GM23338 (cell line): ENCODE results near the gene NFX1. TPM values are rescaled to one million over a fixed set of nuclear protein-coding genes. Genes with fewer than 3 reads are reported as not detected.

Source experiments
- ATAC-seq: fragments of 200-7000 bp; cut with Tn5 transposase; 3 replicates; pipeline ENCODE4 v1.9.1; 2020
- DNase-seq: peaks from one replicate; pipeline ENCODE4 v3.0.0-alpha.2; 2015; ENCODE audit warnings: low spot score
- H2AFZ ChIP-seq: fragments of 200-600 bp; sonication (generic); 2 replicates; pipeline ENCODE4 v1.8.0; 2016; ENCODE audit warnings: antibody characterized with exemption, mild to moderate bottlenecking, moderate library complexity
- H3F3A ChIP-seq: fragments of 200-600 bp; sonication (generic); replicated peaks from 2 replicates; pipeline ENCODE4 v1.8.0; 2017; ENCODE audit warnings: antibody characterized with exemption, mixed run types, low read depth
- H3K27ac ChIP-seq: fragments of 200-600 bp; sonication (generic); 2 replicates; pipeline ENCODE4 v1.6.1; 2016; ENCODE audit warnings: low read depth
- H3K27me3 ChIP-seq: fragments of 200-600 bp; sonication (generic); 2 replicates; pipeline ENCODE4 v1.8.0; 2016; ENCODE audit warnings: mild to moderate bottlenecking, mixed run types, moderate library complexity; ENCODE audit not compliant: insufficient read depth
- H3K36me3 ChIP-seq: fragments of 200-600 bp; sonication (generic); 2 replicates; pipeline ENCODE4 v1.8.0; 2016; ENCODE audit warnings: mild to moderate bottlenecking; ENCODE audit not compliant: insufficient read depth
- H3K4me1 ChIP-seq: fragments of 200-600 bp; sonication (generic); 2 replicates; pipeline ENCODE4 v1.8.0; 2016; ENCODE audit warnings: mild to moderate bottlenecking, moderate library complexity; ENCODE audit not compliant: insufficient read depth
- H3K4me2 ChIP-seq: fragments of 200-600 bp; sonication (generic); 2 replicates; pipeline ENCODE4 v1.7.1; 2017; ENCODE audit warnings: mixed run types
- H3K4me3 ChIP-seq: fragments of 200-600 bp; sonication (generic); 2 replicates; pipeline ENCODE4 v1.6.1; 2016; ENCODE audit warnings: mixed run types
- H3K79me2 ChIP-seq: fragments of 200-600 bp; sonication (generic); replicated peaks from 2 replicates; pipeline ENCODE4 v1.8.0; 2017; ENCODE audit warnings: mild to moderate bottlenecking; ENCODE audit not compliant: insufficient read depth
- H3K9me2 ChIP-seq: fragments of 200-600 bp; sonication (generic); 2 replicates; pipeline ENCODE4 v1.8.0; 2017; ENCODE audit not compliant: insufficient read depth
- H4K20me1 ChIP-seq: fragments of 200-600 bp; sonication (generic); replicated peaks from 2 replicates; pipeline ENCODE4 v1.8.0; 2017; ENCODE audit warnings: mild to moderate bottlenecking; ENCODE audit not compliant: insufficient read depth
- H3K27ac Mint-ChIP-seq: 2 replicates; pipeline ENCODE4 v1.8.0; 2020; ENCODE audit warnings: inconsistent platforms, mild to moderate bottlenecking, moderate library complexity, mixed read lengths
- H3K27me3 Mint-ChIP-seq: 3 replicates; pipeline ENCODE4 v1.8.0; 2022; ENCODE audit warnings: low read depth, mild to moderate bottlenecking, moderate library complexity, mixed read lengths, inconsistent platforms; ENCODE audit not compliant: insufficient read depth, poor library complexity
- H3K36me3 Mint-ChIP-seq: 3 replicates; pipeline ENCODE4 v1.8.0; 2021; ENCODE audit warnings: low read depth, mild to moderate bottlenecking, inconsistent platforms, moderate library complexity, mixed read lengths
- H3K4me1 Mint-ChIP-seq: 3 replicates; pipeline ENCODE4 v1.8.0; 2020; ENCODE audit warnings: mild to moderate bottlenecking, inconsistent platforms, mixed read lengths
- H3K4me3 Mint-ChIP-seq: 3 replicates; pipeline ENCODE4 v1.8.0; 2021; ENCODE audit warnings: moderate library complexity, mild to moderate bottlenecking, inconsistent platforms, mixed read lengths
- H3K9me3 Mint-ChIP-seq: 3 replicates; pipeline ENCODE4 v1.8.0; 2020; ENCODE audit warnings: moderate library complexity, mild to moderate bottlenecking, inconsistent platforms, mixed read lengths
- CREB1 ChIP-seq: fragments of 250-450 bp; sonication (Bioruptor Pico); IDR thresholded peaks from 2 replicates; pipeline ENCODE4 v1.5.0; 2020; ENCODE audit warnings: low read depth, mild to moderate bottlenecking, moderate library complexity
- CTCF ChIP-seq, 2 experiments: fragments of 200-600 bp in 1 of 2; sonication (generic) in 1 of 2; conservative IDR thresholded peaks; 2 replicates each; pipeline versions ENCODE4 v1.5.1 to v1.6.1; 2016 to 2017; ENCODE audit warnings: antibody characterized with exemption in 2 of 2, low read depth in 2 of 2, mild to moderate bottlenecking in 2 of 2, moderate library complexity in 1 of 2
- ETS1 ChIP-seq: IDR thresholded peaks from 2 replicates; pipeline ENCODE4 v1.6.1; 2016; ENCODE audit warnings: antibody characterized with exemption
- EZH2 ChIP-seq: fragments of 200-600 bp; sonication (generic); IDR thresholded peaks from one replicate; pipeline ENCODE4 v1.8.0; 2017; ENCODE audit warnings: antibody characterized with exemption, mild to moderate bottlenecking, low read depth; ENCODE audit not compliant: unreplicated experiment
- JUNB ChIP-seq: IDR thresholded peaks from one replicate; pipeline ENCODE4 v1.6.1; 2016; ENCODE audit warnings: antibody characterized with exemption; ENCODE audit not compliant: unreplicated experiment
- NANOG ChIP-seq: IDR thresholded peaks from 2 replicates; pipeline ENCODE4 v1.6.1; 2016; ENCODE audit warnings: antibody characterized with exemption, borderline replicate concordance
- POLR2AphosphoS5 ChIP-seq: IDR thresholded peaks from 2 replicates; pipeline ENCODE4 v1.6.1; 2016; ENCODE audit warnings: antibody characterized with exemption, low read depth
- REST ChIP-seq: IDR thresholded peaks from one replicate; pipeline ENCODE4 v1.6.1; 2018; ENCODE audit warnings: antibody characterized with exemption; ENCODE audit not compliant: unreplicated experiment
- STAT1 ChIP-seq: IDR thresholded peaks from one replicate; pipeline ENCODE4 v1.6.1; 2016; ENCODE audit warnings: antibody characterized with exemption; ENCODE audit not compliant: unreplicated experiment
- ZNF114 ChIP-seq: fragments of 250-450 bp; sonication (Bioruptor Pico); IDR thresholded peaks from 2 replicates; pipeline ENCODE4 v1.5.0; 2020; ENCODE audit warnings: mild to moderate bottlenecking, moderate library complexity
- ZNF331 ChIP-seq: fragments of 250-450 bp; sonication (Bioruptor Pico); IDR thresholded peaks from 2 replicates; pipeline ENCODE4 v1.5.0; 2020; ENCODE audit warnings: low read depth, mild to moderate bottlenecking, moderate library complexity
- polyA plus RNA-seq: library from polyadenylated mRNA; unstranded; fragments of >200 nt; fragmentation: Nextera tagmentation; extraction: Ambion mirVana; gene quantifications from 2 replicates; pipeline ENCODE4 v1.2.1, GENCODE V29; 2016
- total RNA-seq: library from RNA; depleted of rRNA; stranded (reverse); fragments of >200 nt; shearing (Covaris generic); gene quantifications from 2 replicates; pipeline ENCODE4 v1.2.3, GENCODE V29; 2014

The NFX1 gene
- total and polyA plus RNA-seq, 2 experiments from 2014 or later: 13.9 to 26.1 TPM

- H3F3A ChIP-seq: no peaks in the 10 kb centered on the region
- peak overlapping the region; percentile 83 for H3K4me3 ChIP-seq
- 0 out of 2 replicates have a peak, but pooled peaks cover 5% of the 10 kb centered on the region for H3K4me1 ChIP-seq
- H3K27ac ChIP-seq: peak overlapping the region; percentile 47; the same call in 1 of the 2 replicates
- H3K36me3 Mint-ChIP-seq: peaks cover 19% of the 10 kb centered on the region
- H3K27me3 ChIP-seq: no peaks in the 10 kb centered on the region
- H4K20me1 ChIP-seq: no peaks in the 10 kb centered on the region; the same call in 1 of the 2 replicates
- peak overlapping the region; percentile 100 for H3K4me3 Mint-ChIP-seq
- ATAC-seq: no peak
- H2AFZ ChIP-seq: peak overlapping the region; percentile 87
- H3K9me2 ChIP-seq: no peaks in the 10 kb centered on the region
- DNase-seq: no peak
- H3K36me3 ChIP-seq: peaks cover 6% of the 10 kb centered on the region; the same call in 1 of the 2 replicates
- peaks cover 7% of the 10 kb centered on the region for H3K27me3 Mint-ChIP-seq
- TF ChIP-seq ZNF331 (CRISPR knock-in tag) (no peak), ETS1 (no peak), EZH2 (no peak), REST (no peak), CREB1 (CRISPR knock-in tag) (no peak), NANOG (no peak), CTCF (conservative IDR thresholded peaks at IDR 0.05; ENCODE audit: low read depth in 2 of 2) (no peak), STAT1 (no peak), ZNF114 (CRISPR knock-in tag) (no peak), POLR2AphosphoS5 (no peak)
- H3K27ac Mint-ChIP-seq: peak overlapping the region; percentile 100
- peaks cover 13% of the 10 kb centered on the region for H3K4me1 Mint-ChIP-seq
- peaks cover 52% of the 10 kb centered on the region for H3K79me2 ChIP-seq
- H3K9me3 Mint-ChIP-seq: no peaks in the 10 kb centered on the region; the same call in 2 of the 3 replicates
- peak overlapping the region; percentile 83 for H3K4me2 ChIP-seq
Measured at GRCh38 chr9:33291031-33291397, 698 bp downstream of the NFX1 start.

GRCh38 chr9:33291901-33292300 is 1.6 kb downstream of the NFX1 start:
- ATAC-seq: no peak
- Mint-ChIP-seq H3K4me3 (peak overlapping the region; percentile 100), H3K36me3 (peaks cover 26% of the 10 kb centered on the region), H3K27me3 (peaks cover 7% of the 10 kb centered on the region), H3K27ac (no peak overlapping the region), H3K9me3 (no peaks in the 10 kb centered on the region; the same call in 2 of the 3 replicates), H3K4me1 (peaks cover 13% of the 10 kb centered on the region)
- 0 out of 2 replicates have a peak, but pooled peaks cover 5% of the 10 kb centered on the region for H3K4me1 ChIP-seq
- peaks cover 14% of the 10 kb centered on the region for H3K36me3 ChIP-seq
- peaks cover 1% of the 10 kb centered on the region for H4K20me1 ChIP-seq
- H3K9me2 ChIP-seq: no peaks in the 10 kb centered on the region
- H3K4me2 ChIP-seq: no peak overlapping the region
- no peak overlapping the region for H3K4me3 ChIP-seq
- no peak for DNase-seq
- peaks cover 59% of the 10 kb centered on the region for H3K79me2 ChIP-seq
- H2AFZ ChIP-seq: no peak overlapping the region
- H3F3A ChIP-seq: no peaks in the 10 kb centered on the region
- H3K27ac ChIP-seq: no peak overlapping the region
- H3K27me3 ChIP-seq: no peaks in the 10 kb centered on the region
- TF ChIP-seq ZNF114 (CRISPR knock-in tag) (no peak), ETS1 (no peak), JUNB (no peak), CREB1 (CRISPR knock-in tag) (no peak), ZNF331 (CRISPR knock-in tag) (no peak)
